ENCODE measurements around the gene RIPK4.
"Not testable (repeated sequence)": the region's sequence is repeated elsewhere in the genome, so short reads cannot be mapped to it uniquely, and the experiment has no call there.

Gene RIPK4

DNA sequence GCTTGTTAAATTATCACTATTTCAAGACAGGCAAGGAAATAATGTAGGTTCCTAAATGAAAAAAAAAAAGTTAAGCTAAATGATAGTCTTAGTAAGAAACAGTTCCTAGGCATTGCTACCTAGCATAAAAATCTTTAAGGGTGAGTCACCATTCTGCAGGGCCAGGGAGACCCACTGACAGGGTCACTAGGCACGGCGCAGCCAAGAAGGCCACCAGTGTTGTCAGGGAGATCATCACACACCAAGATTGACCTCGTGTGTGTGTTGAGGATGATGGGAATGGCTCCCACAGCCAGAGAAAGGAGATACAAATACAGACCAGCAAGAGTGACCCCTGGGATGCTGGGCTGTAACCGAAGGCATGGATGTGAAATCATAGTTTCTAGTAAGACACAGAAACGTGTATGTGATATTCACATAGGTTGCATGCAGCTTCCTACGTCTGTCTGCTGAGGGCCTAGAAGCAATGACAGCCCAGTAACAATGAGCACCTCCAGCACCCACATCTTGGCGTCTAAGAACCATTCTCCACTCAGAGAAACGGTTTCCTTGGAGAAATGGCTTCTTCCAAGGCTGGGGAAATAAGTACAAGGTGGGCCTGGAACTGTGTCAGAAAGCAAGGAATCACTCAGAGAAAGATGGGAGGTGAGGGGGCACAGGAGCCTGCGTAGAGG, 29.1 kb downstream of the RIPK4 start:
- DNase-seq (ENCODE audit: low read depth), result no peak

DNA sequence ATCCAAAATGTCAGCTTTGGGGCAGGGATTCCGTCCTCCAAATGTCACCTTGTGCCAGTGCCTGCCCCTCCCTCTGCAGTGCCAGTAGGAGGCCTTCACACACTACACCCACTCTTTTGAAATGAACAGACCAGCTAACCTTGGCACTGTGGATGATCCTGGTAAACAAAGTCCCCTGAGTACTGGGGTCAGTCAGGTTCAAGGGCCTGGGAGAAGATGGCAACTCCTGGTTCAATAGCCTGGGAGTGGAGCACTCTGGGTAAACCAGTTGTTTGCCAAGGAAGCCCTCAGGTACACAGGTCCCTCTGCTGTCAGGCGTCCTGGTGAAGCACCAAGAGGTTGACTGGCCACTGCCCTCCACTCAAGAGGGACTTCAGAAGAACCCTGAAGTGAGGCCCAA, 30.4 kb downstream of the RIPK4 start:
- DNase-seq (ENCODE audit: low read depth), result no peak

- no peak for DNase-seq (ENCODE audit: low read depth)
Measured at GRCh38 chr21:41733951-41734689, 32.7 kb downstream of the RIPK4 start.

- DNase-seq (ENCODE audit: low read depth), result no peak
Measured at GRCh38 chr21:41731081-41731480, 35.8 kb downstream of the RIPK4 start.

DNA sequence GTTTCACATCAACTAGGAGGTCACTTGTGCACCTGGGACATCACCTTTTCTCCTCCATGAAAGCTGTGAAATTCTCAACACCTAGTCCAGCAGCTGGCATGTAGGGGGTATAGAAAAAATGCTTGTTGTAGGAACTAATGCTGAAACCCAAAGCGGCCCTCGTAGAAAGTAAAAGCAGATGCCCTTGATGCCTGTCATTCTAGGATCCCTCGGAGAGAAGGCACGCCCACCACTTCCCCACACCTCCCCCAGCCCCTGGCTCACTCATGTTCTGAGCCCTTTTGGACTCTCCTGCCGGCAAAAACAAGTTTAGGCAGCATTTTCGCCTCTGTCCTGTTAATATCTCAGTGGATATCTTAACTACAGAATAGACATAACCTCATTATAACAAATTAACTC, 36.5 kb downstream of the RIPK4 start:
- DNase-seq (ENCODE audit: low read depth), result no peak

GRCh38 chr21:41729701-41730366, 37.0 kb downstream of the RIPK4 start:
- DNase-seq (ENCODE audit: low read depth), result no peak

- DNase-seq (ENCODE audit: low read depth), result no peak
Measured at GRCh38 chr21:41727784-41728763, 38.8 kb downstream of the RIPK4 start.

DNA sequence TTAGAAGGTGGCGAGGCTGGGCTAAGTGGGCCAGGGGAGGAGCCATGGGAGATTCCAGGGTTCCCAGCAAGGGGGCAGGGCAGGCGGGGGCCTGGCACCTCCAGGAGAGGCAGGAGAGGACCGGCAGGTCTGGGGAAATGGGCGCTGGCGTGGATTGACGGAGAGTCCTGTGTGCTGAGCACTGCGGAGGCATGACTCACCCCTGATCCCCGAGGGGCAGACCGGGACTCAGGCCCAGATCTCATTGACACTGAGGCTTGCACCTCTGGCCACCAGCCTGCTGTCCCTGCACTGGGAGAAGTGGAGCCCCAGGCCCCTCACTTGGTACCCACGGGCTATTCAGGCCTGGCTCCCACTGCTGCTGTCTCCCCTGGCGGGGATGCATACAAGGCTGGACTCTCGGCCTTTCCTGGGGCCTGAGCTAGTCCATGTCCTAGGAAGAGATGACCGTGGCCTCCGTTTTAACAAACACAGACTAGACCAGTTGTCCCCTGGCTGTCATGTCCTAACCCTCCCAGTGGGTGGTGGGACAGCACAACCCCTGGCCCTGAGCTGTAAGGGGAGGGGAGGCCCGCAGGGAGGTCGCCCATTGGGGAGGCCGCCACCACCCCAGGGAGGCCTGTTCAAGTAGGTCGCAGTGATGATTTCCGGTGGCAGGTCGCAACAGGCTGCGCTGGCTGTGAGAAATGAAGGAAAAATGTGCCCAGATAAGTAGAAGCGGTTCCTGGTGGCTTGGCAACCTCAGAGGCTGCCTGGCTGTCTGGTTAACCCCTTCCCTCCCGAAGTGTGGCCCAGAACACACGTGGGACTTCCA, 39.7 kb downstream of the RIPK4 start:
- no peak for DNase-seq (ENCODE audit: low read depth)

DNA sequence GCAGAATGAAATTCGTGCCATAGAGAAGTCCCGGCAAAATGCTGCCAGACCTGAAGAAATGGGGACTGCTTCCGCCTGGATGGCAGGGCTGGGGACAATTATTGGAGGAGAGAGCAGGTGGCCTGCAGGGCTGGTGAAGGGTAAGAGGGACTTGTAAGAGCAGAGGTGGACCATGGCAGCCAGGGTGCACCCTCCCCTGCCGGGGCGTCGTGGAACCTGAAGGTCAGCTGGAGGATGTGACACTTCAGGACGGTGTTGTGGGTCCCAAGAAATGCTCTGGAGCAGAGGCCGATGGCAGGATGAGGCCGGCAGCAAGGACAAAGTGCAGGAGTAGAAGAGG, 40.3 kb downstream of the RIPK4 start:
- no peak for DNase-seq (ENCODE audit: low read depth)

- no peak for DNase-seq (ENCODE audit: low read depth)
Measured at GRCh38 chr21:41726058-41726558, 40.7 kb downstream of the RIPK4 start.

DNA sequence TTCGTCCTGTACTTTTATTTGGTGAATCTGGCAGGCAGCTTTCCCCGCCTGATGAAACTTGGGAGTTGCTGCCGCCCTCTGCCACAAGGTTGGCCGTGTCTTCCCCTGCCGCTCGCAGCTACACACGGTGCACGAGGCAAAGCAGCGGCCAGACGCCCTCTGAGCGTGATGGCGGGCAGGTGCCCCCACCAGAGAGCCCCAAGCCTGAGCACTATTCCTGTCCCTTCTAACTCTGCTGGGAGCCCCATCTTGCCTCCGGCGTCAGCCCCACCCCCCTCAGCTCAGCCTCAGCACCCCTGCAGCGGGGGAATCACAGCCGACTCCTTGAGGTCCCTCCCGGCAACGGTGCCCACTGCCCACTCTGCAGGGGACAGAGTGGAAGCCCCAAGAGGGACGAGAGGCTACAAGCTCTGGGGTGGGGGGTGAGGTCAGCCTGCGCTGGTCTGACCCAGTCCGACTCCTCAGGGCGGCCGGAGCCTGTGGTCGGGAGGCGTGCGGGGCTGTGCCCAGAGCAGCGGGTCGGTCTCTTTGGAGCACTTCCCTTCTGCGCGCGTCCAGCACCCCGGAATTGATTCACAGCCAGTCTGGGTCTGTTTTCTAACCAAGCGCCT, 41.3 kb downstream of the RIPK4 start:
- DNase-seq (ENCODE audit: low read depth), result no peak

GRCh38 chr21:41723835-41724234, 43.0 kb downstream of the RIPK4 start:
- not testable (repeated sequence) for DNase-seq (ENCODE audit: low read depth)

- DNase-seq (ENCODE audit: low read depth), result no peak
Measured at GRCh38 chr21:41722052-41723018, 44.5 kb downstream of the RIPK4 start.

- DNase-seq (ENCODE audit: low read depth), result no peak
Measured at GRCh38 chr21:41720250-41720649, 46.6 kb downstream of the RIPK4 start.

- no peak for DNase-seq (ENCODE audit: low read depth)
Measured at GRCh38 chr21:41719691-41720090, 47.2 kb downstream of the RIPK4 start.

GRCh38 chr21:41717573-41718330, 49.1 kb downstream of the RIPK4 start:
- no peak for DNase-seq (ENCODE audit: low read depth)

- no peak for DNase-seq (ENCODE audit: low read depth)
Measured at GRCh38 chr21:41716751-41717150, 50.1 kb downstream of the RIPK4 start.

GRCh38 chr21:41715649-41716281, 51.1 kb downstream of the RIPK4 start:
- DNase-seq (ENCODE audit: low read depth), result no peak

Measured in stimulated activated CD8-positive, alpha-beta memory T cell treated with anti-CD3 and anti-CD28 coated beads, Interleukin-12 subunit alpha, Interleukin-12 subunit beta, amount 100 ng/mL, for 1 hour (primary cell).